Fibroblast of skin of back (primary cell): ENCODE data around the gene NRBP1.
"Not testable (repeated sequence)": the region's sequence is repeated elsewhere in the genome, so short reads cannot be mapped to it uniquely, and the experiment has no call there.

Source experiments
- DNase-seq: peaks from one replicate; pipeline ENCODE4 v3.0.0-alpha.2; 2013

NRBP1 gene

DNA sequence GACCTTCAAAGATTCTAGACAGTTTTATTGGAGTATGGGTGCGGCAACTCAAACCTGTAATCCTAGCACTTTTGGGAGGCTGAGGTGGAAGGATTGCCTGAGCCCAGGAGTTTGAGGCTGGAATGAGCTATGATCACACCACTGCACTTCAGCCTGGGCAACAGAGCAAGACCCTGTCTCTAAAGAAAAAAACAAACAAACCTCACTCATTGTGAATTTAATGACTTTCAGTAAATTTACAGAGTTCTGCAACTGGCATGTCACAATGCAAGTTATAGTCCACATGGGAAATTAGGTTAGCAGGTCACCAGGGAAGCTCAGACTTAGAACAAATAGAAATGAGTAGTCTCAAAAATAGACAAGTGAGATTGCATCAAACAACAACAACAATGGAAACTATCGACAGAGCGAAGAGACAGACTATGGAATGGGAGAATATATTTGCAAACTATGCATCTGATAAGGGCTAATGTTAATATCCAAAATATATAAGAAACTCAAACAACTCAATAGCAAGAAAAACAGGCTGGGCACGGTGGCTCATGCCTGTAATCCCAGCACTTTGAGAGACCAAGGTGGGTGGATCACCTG lies 6.7 kb upstream of the NRBP1 start:
- DNase-seq, result no peak

DNA sequence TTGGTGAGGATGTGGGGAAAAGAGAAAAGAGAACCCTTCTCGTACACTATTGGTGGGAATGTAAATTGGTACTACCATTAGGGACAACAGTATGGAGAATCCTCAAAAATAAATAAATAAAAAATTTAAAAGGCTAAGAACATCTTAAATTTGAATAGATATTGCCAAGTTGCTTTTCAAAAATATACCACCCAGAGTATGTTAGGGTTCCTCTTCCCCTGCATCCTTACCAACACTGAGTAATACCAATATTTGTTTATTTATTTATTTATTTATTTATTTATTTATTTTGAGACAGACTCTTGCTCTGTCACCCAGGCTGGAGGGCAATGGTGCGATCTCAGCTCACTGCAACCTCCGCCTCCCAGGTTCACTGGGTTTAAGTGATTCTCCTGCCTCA lies 5.5 kb upstream of the NRBP1 start:
- DNase-seq, result no peak

DNA sequence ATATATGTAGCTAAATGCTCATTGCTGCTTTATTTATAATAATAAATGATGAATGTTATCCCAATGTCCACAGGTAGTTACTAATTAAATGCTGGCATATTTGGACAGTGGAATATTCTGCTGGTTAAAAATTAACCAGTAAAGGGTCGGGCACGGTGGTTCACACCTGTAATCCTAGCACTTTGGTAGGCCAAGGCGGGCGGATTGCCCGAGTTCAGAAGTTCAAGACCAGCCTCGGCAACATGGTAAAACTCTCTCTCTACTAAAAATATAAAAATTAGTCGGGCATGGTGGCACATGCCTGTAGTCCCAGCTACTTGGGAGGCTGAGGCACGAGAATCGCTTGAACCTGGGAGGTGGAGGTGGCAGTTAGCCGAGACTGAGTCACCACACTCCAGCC lies 3.4 kb upstream of the NRBP1 start:
- DNase-seq, result not testable (repeated sequence)

DNA sequence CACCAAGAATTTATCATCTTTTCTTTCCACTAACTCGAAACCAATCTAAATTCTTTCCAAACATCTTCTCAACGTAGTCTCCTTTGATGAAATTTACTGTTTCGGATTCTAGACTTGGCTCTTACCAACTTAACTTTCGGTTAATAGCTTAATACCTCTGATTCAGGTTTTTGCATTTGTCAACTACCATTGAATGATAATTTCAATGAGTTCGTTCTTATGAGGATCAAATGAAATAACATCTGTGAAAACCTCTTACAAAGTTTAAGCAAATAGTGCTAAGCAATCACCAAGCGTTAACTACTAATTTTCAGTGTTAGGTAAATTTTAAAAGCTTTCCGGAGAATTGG lies 593 bp upstream of the NRBP1 start:
- DNase-seq, result no peak

GRCh38 chr2:27428978-27429541 lies 629 bp downstream of the NRBP1 start:
- DNase-seq, result peak; percentile 85

DNA sequence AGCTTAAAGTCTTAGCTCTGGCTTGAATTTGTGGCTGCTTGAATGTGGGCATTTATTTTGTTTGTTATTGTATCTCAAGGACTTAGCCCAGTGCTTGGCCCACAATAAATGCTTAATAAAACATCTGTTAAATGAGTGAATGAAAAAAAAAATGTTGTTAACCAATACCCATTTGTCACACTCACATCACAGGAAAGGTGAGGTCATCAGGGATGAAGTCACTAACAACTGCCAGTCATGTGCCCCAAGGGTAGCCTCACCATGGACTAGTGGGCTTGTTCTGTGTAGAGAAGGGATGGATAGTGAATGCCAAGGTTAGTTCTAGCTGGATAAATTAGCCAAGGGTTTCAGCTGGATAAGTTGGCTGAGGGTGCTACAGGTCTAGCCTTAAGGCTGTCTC lies 3.0 kb downstream of the NRBP1 start:
- peak; percentile 54 for DNase-seq

DNA sequence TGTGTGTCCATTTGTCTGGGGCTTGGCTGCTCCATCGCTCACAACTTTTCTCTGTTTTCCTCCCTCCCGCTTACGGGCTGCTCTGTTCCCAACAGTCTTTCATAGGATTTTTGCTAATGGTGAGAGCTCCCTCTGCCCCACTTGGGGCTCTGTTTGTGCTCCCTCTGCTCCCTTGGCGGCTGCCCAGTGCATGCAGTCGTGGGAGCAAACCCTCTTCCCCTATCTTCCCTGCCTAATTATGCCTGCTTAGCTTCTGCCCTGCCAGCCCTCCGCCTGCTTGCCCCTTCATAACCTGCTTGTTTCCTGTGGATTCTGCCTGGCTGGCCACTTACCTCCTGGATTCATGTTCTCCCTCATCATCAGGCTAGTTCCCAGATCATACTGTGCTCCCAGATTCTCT lies 7.2 kb downstream of the NRBP1 start:
- DNase-seq, result no peak

DNA sequence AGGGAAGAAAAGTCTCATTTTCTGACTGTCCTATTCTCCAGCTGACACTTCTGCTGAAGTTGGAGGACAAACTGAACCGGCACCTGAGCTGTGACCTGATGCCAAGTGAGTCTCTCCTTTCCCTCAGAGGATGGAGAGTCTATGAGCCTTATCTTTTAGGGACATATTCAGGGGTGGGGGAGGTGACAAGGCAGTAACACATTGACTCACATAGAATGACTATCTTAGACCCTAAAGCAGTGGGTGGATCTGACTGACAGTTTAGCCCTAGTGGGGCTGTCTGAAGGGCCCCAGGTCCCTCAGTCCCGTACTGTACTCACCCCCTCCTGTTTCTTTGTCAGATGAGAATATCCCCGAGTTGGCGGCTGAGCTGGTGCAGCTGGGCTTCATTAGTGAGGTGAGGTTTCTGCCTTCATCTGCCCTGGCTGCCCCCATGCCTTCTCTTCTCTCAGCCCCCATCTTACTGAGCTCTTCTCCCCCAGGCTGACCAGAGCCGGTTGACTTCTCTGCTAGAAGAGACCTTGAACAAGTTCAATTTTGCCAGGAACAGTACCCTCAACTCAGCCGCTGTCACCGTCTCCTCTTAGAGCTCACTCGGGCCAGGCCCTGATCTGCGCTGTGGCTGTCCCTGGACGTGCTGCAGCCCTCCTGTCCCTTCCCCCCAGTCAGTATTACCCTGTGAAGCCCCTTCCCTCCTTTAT lies 12.9 kb downstream of the NRBP1 start:
- no peak for DNase-seq

GRCh38 chr2:27441958-27442919 lies 13.8 kb downstream of the NRBP1 start, which contains the start of gene KRTCAP3:
Gene KRTCAP3 (plus strand): TSS chr2:27442381. CDS start chr2:27442413, 32 bp downstream.
- DNase-seq, result no peak

- DNase-seq, result no peak
These were observed 14.5 kb downstream of the NRBP1 start for GRCh38 chr2:27442920-27443282.

GRCh38 chr2:27445155-27445554 lies 16.7 kb downstream of the NRBP1 start:
- no peak for DNase-seq

- DNase-seq, result no peak
These were observed 17.2 kb downstream of the NRBP1 start for GRCh38 chr2:27445615-27446014.

GRCh38 chr2:27446057-27446456 lies 17.6 kb downstream of the NRBP1 start:
- no peak for DNase-seq

GRCh38 chr2:27448381-27448780 lies 19.9 kb downstream of the NRBP1 start:
- no peak for DNase-seq

GRCh38 chr2:27451095-27451494 lies 22.7 kb downstream of the NRBP1 start:
- DNase-seq, result no peak

DNA sequence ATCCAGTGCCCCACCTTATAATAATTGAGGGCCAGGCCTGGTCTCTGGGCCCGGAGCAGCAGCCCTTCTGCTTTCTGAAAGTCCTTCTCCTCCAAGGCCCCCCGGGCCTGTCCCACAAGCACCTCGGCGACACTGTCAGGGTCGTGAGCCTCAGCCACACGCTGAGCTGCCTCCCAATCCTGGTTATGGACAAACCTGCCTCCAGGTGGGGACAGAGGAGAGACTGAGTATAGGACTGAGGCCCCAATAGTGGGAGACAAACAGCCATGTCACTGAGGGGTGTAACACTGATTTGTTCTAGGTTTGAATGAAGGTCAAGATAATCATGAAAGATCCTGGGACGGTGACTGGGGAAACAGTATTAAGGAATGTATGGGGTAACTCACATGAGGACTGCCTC lies 25.5 kb downstream of the NRBP1 start:
- DNase-seq, result no peak

DNA sequence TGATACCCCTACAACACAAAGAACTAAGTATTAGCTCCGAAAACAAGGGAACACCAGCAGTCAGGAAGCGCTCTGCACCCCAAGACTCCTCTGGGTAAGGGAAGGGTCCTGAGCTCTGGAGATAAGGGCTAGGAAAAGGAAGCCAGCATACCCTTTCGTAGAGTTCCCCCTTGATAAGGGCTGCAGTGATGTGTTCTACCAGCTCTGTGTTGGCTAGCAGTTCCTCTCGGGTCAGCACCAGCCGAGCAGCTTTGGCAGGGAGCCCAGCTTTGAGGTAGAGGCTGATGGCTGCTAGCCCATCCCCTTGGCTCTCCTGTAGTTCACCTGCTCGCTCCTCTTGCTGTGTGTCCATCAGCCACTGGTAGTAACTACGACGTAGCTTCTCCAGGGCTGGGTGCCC lies 32.7 kb downstream of the NRBP1 start:
- no peak for DNase-seq

- DNase-seq, result no peak
These were observed 36.0 kb downstream of the NRBP1 start for GRCh38 chr2:27464443-27464842.

- DNase-seq, result no peak
These were observed 43.5 kb downstream of the NRBP1 start for GRCh38 chr2:27471961-27472360.

GRCh38 chr2:27485496-27485895 lies 57.1 kb downstream of the NRBP1 start:
- no peak for DNase-seq

DNA sequence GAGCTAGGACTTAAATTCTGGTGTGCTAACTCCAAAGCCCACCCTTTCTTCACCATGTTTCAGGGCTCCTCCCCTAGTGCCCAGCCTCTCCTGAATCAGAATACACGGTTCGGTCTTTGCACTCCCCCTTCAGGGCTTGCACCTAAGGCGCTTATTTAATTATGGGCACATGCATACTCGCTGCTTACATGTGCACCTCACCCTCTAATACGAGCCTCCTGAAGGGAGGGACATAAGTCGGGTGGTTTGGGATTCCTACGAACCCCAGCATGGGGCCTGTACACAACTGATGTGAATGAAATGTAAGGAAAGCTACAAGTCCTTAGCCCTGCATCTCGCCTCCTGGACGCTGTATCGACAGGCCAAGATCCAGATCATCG lies 60.7 kb downstream of the NRBP1 start:
- DNase-seq, result peak; percentile 11

- DNase-seq, result peak; percentile 98
These were observed 61.3 kb downstream of the NRBP1 start, which contains the start of gene IFT172 for GRCh38 chr2:27489498-27490397. Gene IFT172 (minus strand): TSS chr2:27489743. CDS start chr2:27489653, 90 bp downstream.
